Activated naive CD8-positive, alpha-beta T cell treated with anti-CD3 and anti-CD28 coated beads, Interleukin-2, amount 50 U/mL, for 16 hours (primary cell): ENCODE measurements around the gene ACAP3.

Experiments
- DNase-seq: peaks from one replicate; pipeline ENCODE4 v3.0.0-alpha.2; 2020; ENCODE audit warnings: low read depth, low spot score

ACAP3 gene

GRCh38 chr1:1307923-1308755 is at the start of gene ACAP3, which contains the start of gene PUSL1:
ACAP3 (minus strand) TSS chr1:1307930; CDS start chr1:1307815, 115 bp downstream.
PUSL1 (plus strand) TSS chr1:1308597; CDS start chr1:1308644, 47 bp downstream.
- DNase-seq: peak; percentile 70

GRCh38 chr1:1356796-1357401 is 49.2 kb upstream of the ACAP3 start:
- no peak for DNase-seq

- no peak for DNase-seq
Measured at GRCh38 chr1:1356166-1356795, 48.6 kb upstream of the ACAP3 start.

- no peak for DNase-seq
Measured at GRCh38 chr1:1355416-1355815, 47.7 kb upstream of the ACAP3 start.

GRCh38 chr1:1354271-1355247 is 46.8 kb upstream of the ACAP3 start:
- DNase-seq: no peak

GRCh38 chr1:1353389-1354151 is 45.8 kb upstream of the ACAP3 start:
- DNase-seq: no peak

- DNase-seq: no peak
Measured at GRCh38 chr1:1352786-1353388, 45.2 kb upstream of the ACAP3 start.

- no peak for DNase-seq
Measured at GRCh38 chr1:1351511-1352427, 44.0 kb upstream of the ACAP3 start.

GRCh38 chr1:1349256-1350012 is 41.7 kb upstream of the ACAP3 start, which contains the start of gene DVL1:
DVL1 (minus strand) TSS chr1:1349418; CDS start chr1:1349065, 353 bp downstream.
- DNase-seq: peak; percentile 32

GRCh38 chr1:1348420-1349255 is 40.9 kb upstream of the ACAP3 start:
- no peak for DNase-seq

- DNase-seq: no peak
Measured at GRCh38 chr1:1347663-1348419, 40.1 kb upstream of the ACAP3 start.

- no peak for DNase-seq
Measured at GRCh38 chr1:1347026-1347595, 39.4 kb upstream of the ACAP3 start.

- DNase-seq: no peak
Measured at GRCh38 chr1:1346501-1346890, 38.8 kb upstream of the ACAP3 start.

- DNase-seq: no peak
Measured at GRCh38 chr1:1345860-1346500, 38.2 kb upstream of the ACAP3 start.

GRCh38 chr1:1345384-1345783 is 37.7 kb upstream of the ACAP3 start:
- DNase-seq: no peak
